ENCODE data around the gene GALNT14. TPM values are rescaled to one million over a fixed set of nuclear protein-coding genes. Genes with fewer than 3 reads are reported as not detected.

GALNT14 gene
- total and polyA plus RNA-seq, 12 donors: 0.39 to 8.9 (median 1.7) TPM; not detected in 2

DNA sequence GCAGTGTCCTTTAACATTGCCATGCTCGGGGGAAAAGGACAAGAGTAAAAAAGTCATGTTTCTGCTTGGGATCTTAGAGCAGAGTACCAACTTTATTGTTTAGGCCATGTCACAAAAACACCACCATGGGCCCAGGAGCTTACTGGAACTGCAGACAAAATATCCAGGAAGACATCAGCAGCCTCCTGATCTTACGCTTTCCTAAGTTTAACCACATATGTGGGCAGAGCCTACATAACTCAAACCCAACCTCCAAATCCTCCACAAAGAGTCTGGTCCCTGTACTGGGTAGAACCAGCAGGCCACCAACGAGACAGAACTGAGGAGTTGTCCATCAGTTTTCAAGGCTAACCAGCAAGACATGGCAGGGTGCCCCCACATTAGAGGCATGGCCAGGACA, 10.3 kb downstream of the GALNT14 start:
- no peaks in the 10 kb centered on the region for H3K27me3 ChIP-seq
- intact Hi-C loops (cut with DNase I): no loop called here
- H3K27ac ChIP-seq: no peak overlapping the region
- H3K4me3 ChIP-seq: no peak overlapping the region
- no peaks in the 10 kb centered on the region for H3K36me3 ChIP-seq (replicated peaks in 1 of 2)
- DNase-seq: no peak
- 51 to 81% (median 78%) methylated on average over 3 of the region's 3 CpGs for WGBS, 4 donors
- TF ChIP-seq POLR2A (IDR thresholded peaks at IDR 0.05): no peak
- TF ChIP-seq, protein P1, sequence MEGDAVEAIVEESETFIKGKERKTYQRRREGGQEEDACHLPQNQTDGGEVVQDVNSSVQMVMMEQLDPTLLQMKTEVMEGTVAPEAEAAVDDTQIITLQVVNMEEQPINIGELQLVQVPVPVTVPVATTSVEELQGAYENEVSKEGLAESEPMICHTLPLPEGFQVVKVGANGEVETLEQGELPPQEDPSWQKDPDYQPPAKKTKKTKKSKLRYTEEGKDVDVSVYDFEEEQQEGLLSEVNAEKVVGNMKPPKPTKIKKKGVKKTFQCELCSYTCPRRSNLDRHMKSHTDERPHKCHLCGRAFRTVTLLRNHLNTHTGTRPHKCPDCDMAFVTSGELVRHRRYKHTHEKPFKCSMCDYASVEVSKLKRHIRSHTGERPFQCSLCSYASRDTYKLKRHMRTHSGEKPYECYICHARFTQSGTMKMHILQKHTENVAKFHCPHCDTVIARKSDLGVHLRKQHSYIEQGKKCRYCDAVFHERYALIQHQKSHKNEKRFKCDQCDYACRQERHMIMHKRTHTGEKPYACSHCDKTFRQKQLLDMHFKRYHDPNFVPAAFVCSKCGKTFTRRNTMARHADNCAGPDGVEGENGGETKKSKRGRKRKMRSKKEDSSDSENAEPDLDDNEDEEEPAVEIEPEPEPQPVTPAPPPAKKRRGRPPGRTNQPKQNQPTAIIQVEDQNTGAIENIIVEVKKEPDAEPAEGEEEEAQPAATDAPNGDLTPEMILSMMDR (IDR thresholded peaks at IDR 0.05): no peak
- H3K4me1 ChIP-seq (replicated peaks in 1 of 2): no peaks in the 10 kb centered on the region
- H3K9me3 ChIP-seq (replicated peaks in 1 of 3): no peaks in the 10 kb centered on the region

DNA sequence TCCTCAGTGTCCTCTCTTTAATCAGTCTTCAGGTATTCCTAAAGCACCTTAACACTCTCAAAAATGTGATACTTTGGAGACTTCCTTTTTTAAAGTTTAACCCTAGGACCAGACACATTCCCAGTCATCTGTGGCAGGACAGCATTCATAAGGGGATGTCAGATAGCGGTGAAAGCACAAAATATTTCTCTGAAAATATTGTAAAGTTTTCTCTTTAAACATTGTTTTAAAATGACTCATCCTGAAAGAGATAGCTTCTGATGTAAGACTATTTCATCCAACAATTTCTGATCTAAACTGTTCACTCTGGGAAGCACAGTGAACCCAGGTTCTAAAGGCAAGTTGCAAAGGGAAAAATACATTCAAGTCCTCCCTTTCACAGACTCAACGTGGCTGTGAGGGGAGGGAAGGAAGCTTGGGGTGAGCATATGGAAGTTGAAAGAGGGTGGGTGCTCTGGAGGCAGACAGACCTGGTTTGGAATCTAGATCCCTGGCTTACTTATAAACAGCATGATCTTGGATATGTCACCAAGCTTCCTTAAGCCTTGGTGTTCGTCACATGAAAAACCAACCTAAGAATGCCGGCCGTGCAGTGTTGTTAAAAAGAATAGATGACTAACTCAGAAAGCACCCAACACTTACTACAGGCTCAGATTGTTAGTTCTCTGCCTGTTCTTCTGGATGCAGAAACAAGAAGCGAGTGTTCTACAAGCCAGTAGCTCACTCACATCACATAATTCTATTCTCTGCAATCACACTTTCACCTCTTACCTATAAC, 12.1 kb downstream of the GALNT14 start:
- no peak for DNase-seq
- H3K36me3 ChIP-seq (replicated peaks in 1 of 2): no peaks in the 10 kb centered on the region

DNA sequence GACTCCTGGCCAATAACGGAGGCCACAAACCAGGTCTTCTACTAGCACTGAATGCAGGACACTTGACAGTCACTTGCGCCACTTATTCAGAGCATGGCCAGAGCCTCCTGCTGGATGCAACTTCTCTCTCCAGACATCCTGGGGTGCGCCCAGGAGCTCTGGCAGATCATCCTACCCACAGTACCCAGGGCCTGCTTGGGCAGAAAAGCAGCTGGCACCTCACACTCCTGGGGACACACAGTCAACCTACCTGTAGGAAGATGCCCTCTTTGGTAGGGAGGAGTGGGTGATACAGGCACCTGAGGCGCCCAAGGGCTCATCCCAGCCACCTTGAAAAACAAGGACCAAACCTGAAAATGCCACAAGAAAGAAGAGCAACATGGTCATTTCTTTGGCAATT, 13.3 kb downstream of the GALNT14 start:
- H3K27ac ChIP-seq: no peak overlapping the region
- WGBS, 4 donors: 64 to 96% (median 88%) methylated on average over 4 of the region's 4 CpGs
- no peak for DNase-seq
- no peak overlapping the region for H3K4me3 ChIP-seq
- intact Hi-C loops (cut with DNase I): no loop called here
- no peak for TF ChIP-seq POLR2A (IDR thresholded peaks at IDR 0.05)
- TF ChIP-seq, protein P1 (IDR thresholded peaks at IDR 0.05): no peak
- no peaks in the 10 kb centered on the region for H3K27me3 ChIP-seq
- no peaks in the 10 kb centered on the region for H3K9me3 ChIP-seq (replicated peaks in 1 of 3)
- H3K36me3 ChIP-seq (replicated peaks in 1 of 2): no peaks in the 10 kb centered on the region
- H3K4me1 ChIP-seq (replicated peaks in 1 of 2): no peaks in the 10 kb centered on the region

More for the DNA sequence above, 12.1 kb downstream of the GALNT14 start:
- Histone ChIP-seq H3K4me1 (replicated peaks in 1 of 2) (no peaks in the 10 kb centered on the region), H3K4me3 (no peak overlapping the region), H3K27me3 (no peaks in the 10 kb centered on the region), H3K9me3 (replicated peaks in 1 of 3) (no peaks in the 10 kb centered on the region), H3K27ac (no peak overlapping the region)
- intact Hi-C loops (cut with DNase I): no loop called here
- no peak for TF ChIP-seq POLR2A (IDR thresholded peaks at IDR 0.05)
- TF ChIP-seq, protein P1 (IDR thresholded peaks at IDR 0.05): no peak
- WGBS, 4 donors: 62 to 70% (median 67%) methylated on average over 6 of the region's 6 CpGs

DNA sequence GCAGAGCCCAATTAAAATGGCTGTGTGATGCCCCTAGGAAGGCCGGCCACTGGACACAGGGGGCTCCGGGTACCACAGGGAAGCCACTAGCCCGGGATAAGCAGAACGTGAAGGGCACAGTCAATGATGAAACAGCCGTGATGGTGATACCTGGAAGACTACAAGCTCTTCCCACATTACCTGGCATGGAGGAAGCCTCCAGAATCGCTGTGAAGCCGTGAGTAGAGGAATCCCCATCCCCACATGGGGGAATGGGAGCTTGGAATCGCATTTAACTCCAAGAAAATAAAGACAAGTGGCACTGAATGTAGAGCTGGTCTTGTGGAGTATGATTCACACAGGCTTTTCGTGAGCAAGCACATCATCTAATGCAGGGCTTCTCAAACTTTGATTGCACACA, 16.1 kb downstream of the GALNT14 start:
- H3K4me1 ChIP-seq (replicated peaks in 1 of 2): no peaks in the 10 kb centered on the region
- no peaks in the 10 kb centered on the region for H3K36me3 ChIP-seq (replicated peaks in 1 of 2)
- no peak overlapping the region for H3K27ac ChIP-seq
- no peak overlapping the region for H3K4me3 ChIP-seq
- DNase-seq: no peak
- WGBS, 4 donors: 79 to 87% (median 85%) methylated on average over 9 of the region's 9 CpGs
- intact Hi-C loops (cut with DNase I): no loop called here
- H3K9me3 ChIP-seq (replicated peaks in 1 of 3): no peaks in the 10 kb centered on the region
- TF ChIP-seq, protein P1 (IDR thresholded peaks at IDR 0.05): no peak
- no peaks in the 10 kb centered on the region for H3K27me3 ChIP-seq

All from adrenal gland (tissue), 12 donors.